Measurements from ENCODE around the gene EXOC2.

The EXOC2 gene

DNA sequence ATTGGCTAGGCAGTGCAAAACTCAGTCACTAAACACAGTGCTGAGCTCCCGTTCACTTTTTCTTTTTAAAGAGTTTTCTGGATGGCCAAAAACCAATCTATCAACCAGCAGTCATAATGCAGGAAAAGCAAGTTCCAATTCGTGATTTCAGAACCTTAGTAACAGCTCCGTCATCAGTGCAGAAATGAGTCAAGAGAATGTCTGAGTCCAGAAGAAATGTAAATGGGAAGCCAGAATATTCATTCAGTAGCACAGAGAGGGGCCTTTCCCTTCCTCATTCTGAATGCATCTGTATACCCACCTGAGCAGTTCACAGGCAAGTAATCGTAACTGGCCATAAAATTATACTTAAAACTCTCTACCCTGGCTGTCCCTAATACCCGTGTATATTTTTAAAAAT, 56.5 kb downstream of the EXOC2 start:
- DNase-seq (ENCODE audit: low read depth), result peak; percentile 54
- TF ChIP-seq, protein P1, sequence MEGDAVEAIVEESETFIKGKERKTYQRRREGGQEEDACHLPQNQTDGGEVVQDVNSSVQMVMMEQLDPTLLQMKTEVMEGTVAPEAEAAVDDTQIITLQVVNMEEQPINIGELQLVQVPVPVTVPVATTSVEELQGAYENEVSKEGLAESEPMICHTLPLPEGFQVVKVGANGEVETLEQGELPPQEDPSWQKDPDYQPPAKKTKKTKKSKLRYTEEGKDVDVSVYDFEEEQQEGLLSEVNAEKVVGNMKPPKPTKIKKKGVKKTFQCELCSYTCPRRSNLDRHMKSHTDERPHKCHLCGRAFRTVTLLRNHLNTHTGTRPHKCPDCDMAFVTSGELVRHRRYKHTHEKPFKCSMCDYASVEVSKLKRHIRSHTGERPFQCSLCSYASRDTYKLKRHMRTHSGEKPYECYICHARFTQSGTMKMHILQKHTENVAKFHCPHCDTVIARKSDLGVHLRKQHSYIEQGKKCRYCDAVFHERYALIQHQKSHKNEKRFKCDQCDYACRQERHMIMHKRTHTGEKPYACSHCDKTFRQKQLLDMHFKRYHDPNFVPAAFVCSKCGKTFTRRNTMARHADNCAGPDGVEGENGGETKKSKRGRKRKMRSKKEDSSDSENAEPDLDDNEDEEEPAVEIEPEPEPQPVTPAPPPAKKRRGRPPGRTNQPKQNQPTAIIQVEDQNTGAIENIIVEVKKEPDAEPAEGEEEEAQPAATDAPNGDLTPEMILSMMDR (IDR thresholded peaks at IDR 0.05; ENCODE audit: insufficient read depth, low read depth, low read length, missing control alignments), result no peak
- no peak overlapping the region for H3K4me3 ChIP-seq (ENCODE audit: low read depth, low read length)

- H3K4me3 ChIP-seq (ENCODE audit: low read depth, low read length), result no peak overlapping the region
- no peak for DNase-seq (ENCODE audit: low read depth)
- TF ChIP-seq, protein P1 (IDR thresholded peaks at IDR 0.05; ENCODE audit: insufficient read depth, low read depth, low read length, missing control alignments), result no peak
Measured at GRCh38 chr6:635233-635632, 57.7 kb downstream of the EXOC2 start.

DNA sequence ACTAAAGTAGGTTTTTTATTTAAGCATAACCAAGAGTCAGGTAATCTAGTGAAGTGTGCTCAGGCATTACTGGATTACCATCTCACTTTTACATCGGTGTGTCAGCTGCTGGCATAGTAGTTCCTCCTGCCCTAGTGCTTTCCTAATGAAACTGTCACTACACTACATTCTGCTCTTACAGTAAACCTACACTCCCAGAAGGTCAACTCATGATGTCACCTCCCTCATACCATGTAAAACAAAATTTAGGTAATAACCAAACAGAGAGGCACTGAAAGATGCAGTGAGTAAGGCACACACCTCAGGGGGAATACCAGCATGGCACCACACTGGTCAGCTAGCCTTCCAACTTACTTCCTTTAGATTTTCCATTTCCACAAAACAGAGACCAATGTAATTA, 59.3 kb downstream of the EXOC2 start:
- TF ChIP-seq, protein P1 (IDR thresholded peaks at IDR 0.05; ENCODE audit: insufficient read depth, low read depth, low read length, missing control alignments), result no peak
- no peak for DNase-seq (ENCODE audit: low read depth)
- H3K4me3 ChIP-seq (ENCODE audit: low read depth, low read length), result no peak overlapping the region

- TF ChIP-seq, protein P1 (IDR thresholded peaks at IDR 0.05; ENCODE audit: insufficient read depth, low read depth, low read length, missing control alignments), result no peak
- peak; percentile 38 for DNase-seq (ENCODE audit: low read depth)
Measured at GRCh38 chr6:628766-629165, 64.2 kb downstream of the EXOC2 start.

GRCh38 chr6:626236-626635, 66.7 kb downstream of the EXOC2 start:
- no peak overlapping the region for H3K4me3 ChIP-seq (ENCODE audit: low read depth, low read length)
- no peak for DNase-seq (ENCODE audit: low read depth)
- TF ChIP-seq, protein P1 (IDR thresholded peaks at IDR 0.05; ENCODE audit: insufficient read depth, low read depth, low read length, missing control alignments), result no peak

More at GRCh38 chr6:628766-629165, 64.2 kb downstream of the EXOC2 start:
- H3K4me3 ChIP-seq (ENCODE audit: low read depth, low read length), result no peak overlapping the region

- no peak overlapping the region for H3K4me3 ChIP-seq (ENCODE audit: low read depth, low read length)
- TF ChIP-seq, protein P1 (IDR thresholded peaks at IDR 0.05; ENCODE audit: insufficient read depth, low read depth, low read length, missing control alignments), result no peak
- DNase-seq (ENCODE audit: low read depth), result no peak
Measured at GRCh38 chr6:624979-625378, 68.0 kb downstream of the EXOC2 start.

DNA sequence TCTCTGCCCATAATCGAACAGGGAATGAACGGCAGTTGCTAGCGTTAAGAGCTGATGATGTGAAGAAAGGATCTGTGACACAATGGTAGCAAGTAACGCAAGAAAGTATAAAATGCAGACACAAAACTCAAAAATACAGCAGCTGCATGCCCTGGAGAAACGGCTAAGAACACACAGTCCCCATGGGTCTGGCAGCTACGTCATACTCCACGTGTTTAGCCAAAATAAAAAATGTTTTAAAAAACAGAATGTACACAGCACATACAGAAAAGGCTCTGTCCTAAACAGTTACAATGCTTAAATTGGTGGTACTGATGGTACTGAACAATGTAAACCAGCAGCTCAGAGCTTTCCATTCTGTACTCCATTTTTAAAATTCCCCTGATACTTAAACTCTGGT, 70.5 kb downstream of the EXOC2 start:
- no peak for DNase-seq (ENCODE audit: low read depth)
- no peak overlapping the region for H3K4me3 ChIP-seq (ENCODE audit: low read depth, low read length)
- TF ChIP-seq, protein P1 (IDR thresholded peaks at IDR 0.05; ENCODE audit: insufficient read depth, low read depth, low read length, missing control alignments), result no peak

All from GM12865 (cell line).